GM19438 (cell line): Measurements from ENCODE around the gene LY6G6F.
A peak's percentile ranks its signal among the peaks of the same experiment; 100 is the strongest.

Experiments used
- ATAC-seq: cut with Tn5 transposase; IDR thresholded peaks from one replicate; pipeline ENCODE4 v1.9.1; 2021; ENCODE audit warnings: low read depth; ENCODE audit not compliant: unreplicated experiment

LY6G6F gene

GRCh38 chr6:31737315-31737990, 30.8 kb downstream of the LY6G6F start:
- no peak for ATAC-seq

- no peak for ATAC-seq
These were observed 31.6 kb downstream of the LY6G6F start for GRCh38 chr6:31737991-31738979.

- ATAC-seq = peak; percentile 52
These were observed 33.2 kb downstream of the LY6G6F start, which contains the start of gene MSH5 for GRCh38 chr6:31739639-31740396. Gene MSH5, plus strand, starts transcription at chr6:31740005. Its CDS starts 462 bp downstream, at chr6:31740467.

- ATAC-seq = no peak
These were observed 33.9 kb downstream of the LY6G6F start for GRCh38 chr6:31740397-31741223.

GRCh38 chr6:31741815-31742214, 35.1 kb downstream of the LY6G6F start:
- ATAC-seq = no peak

GRCh38 chr6:31742894-31743293, 36.2 kb downstream of the LY6G6F start:
- ATAC-seq = no peak

GRCh38 chr6:31744422-31744821, 37.8 kb downstream of the LY6G6F start:
- ATAC-seq = no peak

GRCh38 chr6:31749301-31750036, 42.8 kb downstream of the LY6G6F start:
- ATAC-seq = no peak

- no peak for ATAC-seq
These were observed 43.9 kb downstream of the LY6G6F start for GRCh38 chr6:31750411-31751022.

- ATAC-seq = no peak
These were observed 46.2 kb downstream of the LY6G6F start for GRCh38 chr6:31752739-31753319.

- ATAC-seq = no peak
These were observed 51.6 kb downstream of the LY6G6F start for GRCh38 chr6:31758281-31758680.
